Esophagus muscularis mucosa (tissue), 4 donors: ENCODE results near the gene DSCAML1. TPM values are rescaled to one million over a fixed set of nuclear protein-coding genes. Genes with fewer than 3 reads are reported as not detected.

Experiments used
- DNase-seq: peaks from one replicate; pipeline ENCODE4 v3.0.0-alpha.2; 2017; ENCODE audit errors: extremely low spot score
- H3K27ac ChIP-seq, 4 donors: fragments of 200-600 bp; sonication (generic); replicated peaks in 1 of 4; 1 replicate in 3 of 4; 2 replicates in 1 of 4; pipeline ENCODE4 v1.5.1; 2016 to 2019; ENCODE audit warnings: mild to moderate bottlenecking in 1 of 4
- H3K27me3 ChIP-seq, 4 donors: fragments of 200-600 bp; sonication (generic); one replicate each; pipeline versions ENCODE4 v1.5.1 to v1.6.0; 2016 to 2019
- H3K36me3 ChIP-seq, 4 donors: fragments of 200-600 bp; sonication (generic); one replicate each; pipeline ENCODE4 v1.5.1; 2016 to 2019
- H3K4me1 ChIP-seq, 4 donors: fragments of 200-600 bp; sonication (generic); one replicate each; pipeline ENCODE4 v1.5.1; 2016 to 2019
- H3K4me3 ChIP-seq, 4 donors: fragments of 200-600 bp; sonication (generic); 1 replicate in 2 of 4; 2 replicates in 2 of 4; pipeline ENCODE4 v1.5.1; 2016 to 2019; ENCODE audit warnings: mild to moderate bottlenecking in 4 of 4, moderate library complexity in 1 of 4
- H3K9me3 ChIP-seq, 4 donors: fragments of 200-600 bp; sonication (generic); 1 replicate in 3 of 4; 2 replicates in 1 of 4; pipeline ENCODE4 v1.5.1; 2016 to 2019
- EP300 ChIP-seq: sonication (generic); formaldehyde crosslinking; IDR thresholded peaks from one replicate; pipeline ENCODE4 v1.6.1; 2017; ENCODE audit warnings: antibody characterized with exemption
- POLR2A ChIP-seq: fragments of 450-650 bp; IDR thresholded peaks from one replicate; pipeline ENCODE4 v1.6.1; 2017; ENCODE audit warnings: antibody characterized with exemption, moderate library complexity, mild to moderate bottlenecking, low read depth
- POLR2AphosphoS5 ChIP-seq, 2 donors: sonication (generic); formaldehyde crosslinking; IDR thresholded peaks; one replicate each; pipeline ENCODE4 v1.6.1; 2017; ENCODE audit warnings: antibody characterized with exemption in 2 of 2
- WGBS: methylation state at CpG from one replicate; pipeline ENCODE4 v1.1.5; 2018; 5-methylcytosine and 5-hydroxymethylcytosine counted together
- intact Hi-C: fragments of 100-400 bp; cut with DNase I; formaldehyde crosslinking; loops from one replicate; pipeline ENCODE4 v1.15.1; 2023
- total RNA-seq, 4 donors: library from RNA; depleted of rRNA; stranded (reverse); fragments of >200 nt; gene quantifications; one replicate each; pipeline versions ENCODE4 v1.1.0 to v1.2.1, GENCODE V29; 2016
- TF ChIP-seq, protein P1 (sequence below), 3 experiments: fragments of 200-600 bp in 2 of 3; fragments of 450-650 bp in 1 of 3; sonication (generic) in 2 of 3; IDR thresholded peaks; one replicate each; pipeline ENCODE4 v1.5.1; 2017 to 2019; ENCODE audit warnings: antibody characterized with exemption in 3 of 3, mild to moderate bottlenecking in 2 of 3, moderate library complexity in 1 of 3

DSCAML1 gene
- total RNA-seq, 4 donors from 2014 or later = 0.50 to 5.8 (median 1.2) TPM

DNA sequence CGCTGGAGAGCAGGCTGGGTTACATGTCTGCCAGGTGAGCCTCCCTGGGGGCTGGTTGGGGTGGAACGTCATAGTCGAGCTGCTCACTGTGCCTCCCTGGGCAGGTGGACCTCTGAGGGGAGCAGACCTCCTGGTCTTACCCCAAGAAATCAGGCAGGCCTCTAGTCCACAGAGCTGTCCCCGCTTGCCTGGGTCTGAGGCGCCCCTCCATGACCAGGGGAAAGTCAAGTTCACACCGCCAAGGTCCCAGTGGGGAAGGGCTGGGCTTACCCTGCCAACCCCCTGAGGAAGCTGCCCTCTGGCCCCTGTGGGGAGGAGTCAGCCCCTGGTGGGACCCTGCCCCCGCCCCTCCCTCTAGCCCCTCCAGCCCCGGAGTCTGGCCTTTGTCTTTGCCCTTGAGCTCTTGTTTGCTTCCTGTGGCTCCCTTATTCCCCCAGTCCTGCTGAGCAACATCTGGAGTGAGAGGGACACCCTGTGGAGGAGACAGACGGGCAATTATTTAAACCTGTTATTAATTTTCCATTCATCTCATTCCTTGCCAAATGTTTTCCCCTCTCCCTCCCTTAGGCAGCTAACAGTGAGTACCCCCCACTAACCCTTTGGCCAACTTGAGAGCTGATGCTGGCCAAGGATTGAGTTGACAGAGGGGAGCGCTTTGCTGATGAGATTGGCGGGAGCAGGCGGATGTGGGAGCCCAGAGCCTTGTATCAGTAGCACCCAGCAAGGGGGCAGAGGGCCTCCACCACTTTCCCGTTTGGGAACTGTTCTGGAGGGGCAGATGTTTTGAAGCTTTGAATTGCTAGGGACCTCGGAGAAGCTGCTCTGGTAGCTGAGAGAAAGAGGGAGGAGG, 385.9 kb downstream of the DSCAML1 start:
- WGBS = 86% methylated on average over 11 of the region's 14 CpGs
- no peaks in the 10 kb centered on the region for H3K4me1 ChIP-seq
- DNase-seq = no peak

DNA sequence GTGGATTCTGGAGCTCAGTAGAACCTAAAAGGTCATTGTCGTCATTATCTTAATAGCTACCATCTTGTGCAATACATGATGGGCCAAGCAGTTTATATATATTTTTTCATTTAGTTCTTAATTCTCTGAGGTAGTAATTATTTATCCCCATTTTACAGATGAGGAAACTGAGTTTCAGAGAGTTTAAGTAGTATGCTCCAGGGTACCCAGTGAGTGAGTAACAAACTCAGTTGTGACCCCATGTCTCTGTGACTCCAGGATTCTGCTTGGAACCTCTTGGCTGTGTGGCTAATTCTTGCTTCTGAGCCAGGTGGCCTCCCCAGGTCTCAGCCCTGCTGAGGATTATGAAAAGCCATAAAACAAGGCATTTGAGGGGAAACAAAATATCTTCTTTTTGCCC, 386.8 kb downstream of the DSCAML1 start:
- Histone ChIP-seq H3K27ac (no peak overlapping the region), H3K9me3 (peaks cover 0 to 7% (median 5%) of the 10 kb centered on the region in 4 donors), H3K36me3 (peaks cover 36 to 80% (median 49%) of the 10 kb centered on the region in 4 donors), H3K4me3 (no peak overlapping the region), H3K4me1 (no peaks in the 10 kb centered on the region), H3K27me3 (no peaks in the 10 kb centered on the region)
- TF ChIP-seq EP300 = no peak
- no peak for TF ChIP-seq POLR2A
- TF ChIP-seq, protein P1, sequence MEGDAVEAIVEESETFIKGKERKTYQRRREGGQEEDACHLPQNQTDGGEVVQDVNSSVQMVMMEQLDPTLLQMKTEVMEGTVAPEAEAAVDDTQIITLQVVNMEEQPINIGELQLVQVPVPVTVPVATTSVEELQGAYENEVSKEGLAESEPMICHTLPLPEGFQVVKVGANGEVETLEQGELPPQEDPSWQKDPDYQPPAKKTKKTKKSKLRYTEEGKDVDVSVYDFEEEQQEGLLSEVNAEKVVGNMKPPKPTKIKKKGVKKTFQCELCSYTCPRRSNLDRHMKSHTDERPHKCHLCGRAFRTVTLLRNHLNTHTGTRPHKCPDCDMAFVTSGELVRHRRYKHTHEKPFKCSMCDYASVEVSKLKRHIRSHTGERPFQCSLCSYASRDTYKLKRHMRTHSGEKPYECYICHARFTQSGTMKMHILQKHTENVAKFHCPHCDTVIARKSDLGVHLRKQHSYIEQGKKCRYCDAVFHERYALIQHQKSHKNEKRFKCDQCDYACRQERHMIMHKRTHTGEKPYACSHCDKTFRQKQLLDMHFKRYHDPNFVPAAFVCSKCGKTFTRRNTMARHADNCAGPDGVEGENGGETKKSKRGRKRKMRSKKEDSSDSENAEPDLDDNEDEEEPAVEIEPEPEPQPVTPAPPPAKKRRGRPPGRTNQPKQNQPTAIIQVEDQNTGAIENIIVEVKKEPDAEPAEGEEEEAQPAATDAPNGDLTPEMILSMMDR (IDR thresholded peaks at IDR 0.05) = no peak
- no peak for TF ChIP-seq POLR2AphosphoS5 (IDR thresholded peaks at IDR 0.05)
- DNase-seq = no peak
- WGBS = 100% methylated on average over 1 of the region's 1 CpG
- intact Hi-C loops = no loop called here

More for the DNA sequence above, 385.9 kb downstream of the DSCAML1 start:
- no peak for TF ChIP-seq EP300
- no peak for TF ChIP-seq POLR2A
- no peak for TF ChIP-seq POLR2AphosphoS5 (IDR thresholded peaks at IDR 0.05)
- TF ChIP-seq, protein P1 (IDR thresholded peaks at IDR 0.05) = no peak
- no peak overlapping the region for H3K27ac ChIP-seq
- H3K27me3 ChIP-seq = no peaks in the 10 kb centered on the region
- peaks cover 29 to 72% (median 43%) of the 10 kb centered on the region in 4 donors for H3K36me3 ChIP-seq
- H3K4me3 ChIP-seq = no peak overlapping the region
- peaks cover 0 to 2% (median 1%) of the 10 kb centered on the region in 4 donors for H3K9me3 ChIP-seq
- intact Hi-C loops = no loop called here

DNA sequence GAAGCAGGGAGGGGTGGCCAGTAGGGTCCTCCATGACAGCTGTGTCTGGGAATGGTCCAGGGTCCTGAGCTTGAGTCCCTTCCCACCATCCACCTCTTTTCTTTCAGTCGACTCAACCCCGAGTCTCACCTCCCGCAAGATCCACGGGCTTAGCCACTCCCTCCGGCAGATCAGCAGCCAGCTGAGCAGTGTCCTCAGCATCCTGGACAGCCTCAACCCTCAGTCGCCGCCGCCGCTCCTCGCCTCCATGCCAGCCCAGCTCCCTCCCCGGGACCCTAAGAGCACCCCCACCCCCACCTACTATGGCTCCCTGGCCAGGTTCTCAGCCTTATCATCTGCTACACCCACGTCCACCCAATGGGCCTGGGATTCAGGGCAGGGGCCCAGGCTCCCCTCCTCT, 387.5 kb downstream of the DSCAML1 start:
- H3K36me3 ChIP-seq = peaks cover 43 to 87% (median 56%) of the 10 kb centered on the region in 4 donors
- TF ChIP-seq, protein P1 (IDR thresholded peaks at IDR 0.05) = no peak
- TF ChIP-seq POLR2A (no peak), EP300 (no peak), POLR2AphosphoS5 (IDR thresholded peaks at IDR 0.05) (no peak)
- H3K27me3 ChIP-seq = no peaks in the 10 kb centered on the region
- intact Hi-C loops = no loop called here
- DNase-seq = no peak
- peaks cover 0 to 12% (median 6%) of the 10 kb centered on the region in 4 donors for H3K9me3 ChIP-seq
- H3K4me3 ChIP-seq = no peak overlapping the region
- H3K27ac ChIP-seq = no peak overlapping the region
- WGBS = 95% methylated on average over 12 of the region's 12 CpGs
- H3K4me1 ChIP-seq = no peaks in the 10 kb centered on the region

DNA sequence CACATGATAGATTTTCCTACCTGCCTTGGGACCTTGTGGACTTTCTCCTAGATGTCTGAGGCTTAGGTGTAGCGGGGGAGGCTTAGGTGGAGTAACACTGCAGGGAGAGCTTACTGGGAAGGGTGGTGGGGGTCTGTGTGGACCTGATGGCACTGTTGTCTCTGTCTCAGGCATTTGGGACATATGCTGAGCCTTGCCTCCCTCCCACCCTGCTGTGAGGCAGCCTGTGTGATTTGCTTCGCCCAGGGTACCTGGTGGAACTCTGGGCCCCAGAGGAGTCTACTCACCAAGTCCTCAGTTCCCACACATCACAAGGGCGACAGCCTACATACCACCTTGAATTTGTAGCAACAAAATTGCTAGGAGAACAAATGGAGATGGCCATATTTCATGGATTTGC, 388.7 kb downstream of the DSCAML1 start:
- Histone ChIP-seq H3K4me1 (no peaks in the 10 kb centered on the region), H3K27me3 (no peaks in the 10 kb centered on the region), H3K4me3 (no peak overlapping the region), H3K27ac (no peak overlapping the region), H3K9me3 (peaks cover 0 to 12% (median 6%) of the 10 kb centered on the region in 4 donors), H3K36me3 (peaks cover 46 to 97% (median 62%) of the 10 kb centered on the region in 4 donors)
- 96% methylated on average over 3 of the region's 3 CpGs for WGBS
- TF ChIP-seq EP300 (no peak), POLR2AphosphoS5 (IDR thresholded peaks at IDR 0.05) (no peak), POLR2A (no peak)
- TF ChIP-seq, protein P1 (IDR thresholded peaks at IDR 0.05) = no peak
- intact Hi-C loops = no loop called here
- no peak for DNase-seq
